ENCODE measurements around the gene DHX35. TPM values are rescaled to one million over a fixed set of nuclear protein-coding genes. Genes with fewer than 3 reads are reported as not detected.
A peak's percentile ranks its signal among the peaks of the same experiment; 100 is the strongest.

Gene DHX35
- total and polyA plus RNA-seq, 2 of the 4 experiments (the other 2 are of a cell fraction) = 9.1 to 13.5 TPM

- H2BK20ac ChIP-seq (ENCODE audit: low read depth, low read length) = no peak overlapping the region
- DNase-seq (no peak), ATAC-seq (ENCODE audit: low read depth) (no peak)
- peak overlapping the region; percentile 43; the same call in 1 of the 2 replicates for H3K4ac ChIP-seq (ENCODE audit: low read depth, low read length)
- H3K9me1 ChIP-seq (ENCODE audit: insufficient read depth, low read length) = peaks cover 26% of the 10 kb centered on the region
- in situ Hi-C loops (cut with MboI; ENCODE audit: low sequenced_read_pairs) (no loop called here), dilution Hi-C loops (cut with HindIII; ENCODE audit: low sequenced_read_pairs, unreplicated experiment) (no loop called here), intact Hi-C loops (cut with micrococcal nuclease) (no loop called here)
- H3K56ac ChIP-seq (ENCODE audit: extremely low read depth, insufficient read depth, low read length) = no peak overlapping the region
- H3K18ac ChIP-seq (ENCODE audit: low read depth, low read length) = no peak overlapping the region
- no peak overlapping the region for H2AFZ ChIP-seq (replicated peaks; ENCODE audit: low read length, poor library complexity)
- ChIA-PET CTCF (no interaction called here), POLR2A (ENCODE audit: unreplicated experiment) (no interaction called here)
- no peak overlapping the region for H2BK120ac ChIP-seq (ENCODE audit: low read depth, low read length)
- no peak overlapping the region for H3K27ac ChIP-seq (ENCODE audit: insufficient read depth, low read length)
- no peak overlapping the region for H3K23ac ChIP-seq (ENCODE audit: low read depth, low read length)
- peak overlapping the region; percentile 21 for H2BK5ac ChIP-seq (ENCODE audit: low read depth, low read length, poor library complexity, severe bottlenecking)
- H4K91ac ChIP-seq (ENCODE audit: insufficient read depth, low read depth, low read length) = no peak overlapping the region
- peak overlapping the region; percentile 55 for H3K14ac ChIP-seq (replicated peaks; ENCODE audit: low read depth, low read length)
- H4K5ac ChIP-seq (ENCODE audit: low read depth, low read length) = 0 out of 2 replicates have a peak overlapping the region, but pooled peaks have one; percentile 1
- H3K79me1 ChIP-seq (ENCODE audit: low read depth in 1 of 2, low read length in 2 of 2) = peaks cover 48 to 79% of the 10 kb centered on the region in 2 experiments
- H3K36me3 ChIP-seq (ENCODE audit: control insufficient read depth, insufficient read depth, low read length) = no peaks in the 10 kb centered on the region
- H3K4me2 ChIP-seq (ENCODE audit: low read depth, low read length) = no peak overlapping the region
- no peak overlapping the region for H2AK9ac ChIP-seq (replicated peaks; ENCODE audit: low read depth, low read length, poor library complexity)
- peaks cover 6% of the 10 kb centered on the region; the same call in 1 of the 2 replicates for H4K20me1 ChIP-seq (ENCODE audit: insufficient read depth, low read length)
- no peak for TF ChIP-seq BHLHE40 (IDR thresholded peaks at IDR 0.05; ENCODE audit: low read depth, low read length)
- TF ChIP-seq NFE2L2 (IDR thresholded peaks at IDR 0.05; ENCODE audit: low read depth, low read length) = no peak
- TF ChIP-seq RAD21 (IDR thresholded peaks at IDR 0.05; ENCODE audit: low read length) = no peak
- no peak for TF ChIP-seq FOS (IDR thresholded peaks at IDR 0.05; ENCODE audit: low read depth, low read length)
- TF ChIP-seq MAZ (IDR thresholded peaks at IDR 0.05; ENCODE audit: borderline replicate concordance, low read depth, low read length) = no peak
- no peak for TF ChIP-seq CEBPB (IDR thresholded peaks at IDR 0.05; ENCODE audit: low read depth, low read length)
- TF ChIP-seq RCOR1 (IDR thresholded peaks at IDR 0.05; ENCODE audit: insufficient replicate concordance, low read length) = no peak
- no peak for TF ChIP-seq CHD1 (IDR thresholded peaks at IDR 0.05; ENCODE audit: low read depth, low read length)
- TF ChIP-seq SMC3 (IDR thresholded peaks at IDR 0.05; ENCODE audit: low read depth, low read length) = no peak
- no peak for TF ChIP-seq CTCF (conservative IDR thresholded peaks at IDR 0.05; ENCODE audit: low read depth, low read length)
- no peak for TF ChIP-seq MAFK (IDR thresholded peaks at IDR 0.05; ENCODE audit: low read depth, low read length)
- no peak for TF ChIP-seq POLR2A (IDR thresholded peaks at IDR 0.05; ENCODE audit: low read depth, low read length)
- no peak for TF ChIP-seq USF2 (IDR thresholded peaks at IDR 0.05; ENCODE audit: low read depth, low read length)
- H2AK5ac ChIP-seq (ENCODE audit: low read depth, low read length) = peak overlapping the region; percentile 40; the same call in 1 of the 2 replicates
- H3K9ac ChIP-seq (ENCODE audit: low read depth, low read length) = no peak overlapping the region
- no peaks in the 10 kb centered on the region for H3K9me3 ChIP-seq (ENCODE audit: control insufficient read depth, insufficient read depth, low read length)
- no peaks in the 10 kb centered on the region for H3K27me3 ChIP-seq (ENCODE audit: control insufficient read depth, insufficient read depth, low read length)
- peaks cover 10% of the 10 kb centered on the region for H3K4me1 ChIP-seq (ENCODE audit: control insufficient read depth, insufficient read depth, low read length)
- no peak overlapping the region for H3K4me3 ChIP-seq (ENCODE audit: insufficient read depth, low read depth, low read length)
- no TSS peak for BruUV-seq (replicated peaks)
- H4K8ac ChIP-seq (ENCODE audit: low read depth in 2 of 2, low read length in 2 of 2) = peak overlapping the region in 1 of 2 experiments; percentile 37; a peak in 2 of 4 replicates
- H2BK15ac ChIP-seq (ENCODE audit: low read depth, low read length) = no peak overlapping the region
- WGBS, 2 experiments (ENCODE audit: extremely low coverage in 2 of 2, insufficient read length in 1 of 2) = 100% methylated on average over 3 of the region's 5 CpGs; no CpG with 5 or more reads in 1 of the 2 experiments
Measured at GRCh38 chr20:38935967-38936407, 26.2 kb upstream of the DHX35 start.

Data from IMR-90 (cell line).